ENCODE data around the gene NOVA2. TPM values are rescaled to one million over a fixed set of nuclear protein-coding genes. Genes with fewer than 3 reads are reported as not detected.
A peak's percentile ranks its signal among the peaks of the same experiment; 100 is the strongest.

The NOVA2 gene
- total RNA-seq, 1 experiment from 2014 or later: not detected

DNA sequence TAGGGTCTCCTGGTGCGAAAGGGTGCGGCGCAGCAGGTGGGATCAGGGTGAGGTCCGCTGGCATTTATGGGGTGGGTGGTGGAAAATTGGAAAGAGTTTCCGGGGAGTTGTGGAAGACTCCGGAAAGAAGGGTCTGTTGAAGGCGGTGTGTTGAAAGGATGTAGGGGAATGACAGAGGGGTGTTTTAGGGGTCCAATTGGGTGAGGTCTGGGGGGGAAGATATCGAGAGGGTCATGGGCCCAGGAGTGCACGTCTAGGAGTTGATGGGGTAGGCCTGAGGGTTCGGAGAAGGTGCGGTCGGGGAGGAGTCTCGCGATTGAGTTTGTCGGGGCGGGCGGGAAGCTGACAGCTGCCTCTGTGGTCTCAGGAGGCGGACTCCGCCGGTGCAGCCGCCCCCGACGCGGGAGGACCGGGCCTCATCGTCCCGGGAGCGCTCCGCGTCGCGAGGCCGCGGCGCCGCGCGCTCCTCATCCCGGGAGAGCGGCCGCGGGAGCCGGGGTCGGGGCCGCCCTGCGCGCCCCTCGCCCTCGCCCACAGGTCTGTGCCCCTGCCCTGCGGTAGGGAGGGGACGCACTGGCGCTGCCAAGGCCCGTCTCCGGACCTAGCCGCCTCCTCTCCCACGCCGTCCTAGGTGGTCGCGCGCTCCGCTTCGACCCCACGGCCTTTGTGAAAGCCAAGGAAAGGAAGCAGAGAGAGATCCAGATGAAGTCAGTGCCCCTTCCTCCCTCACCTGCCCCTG is 42.2 kb upstream of the NOVA2 start:
- H3K9ac ChIP-seq (ENCODE audit: low read length): no peak overlapping the region
- no peak overlapping the region for H3K27ac ChIP-seq (ENCODE audit: low read length)
- H3K4me1 ChIP-seq (ENCODE audit: insufficient read depth, low read length): no peaks in the 10 kb centered on the region
- peak overlapping the region; percentile 76 for H3K4me3 ChIP-seq (ENCODE audit: low read length)
- ATAC-seq (no peak), DNase-seq (no peak)
- H3K36me3 ChIP-seq (ENCODE audit: low read depth, low read length): no peaks in the 10 kb centered on the region
- POLR2A ChIA-PET (ENCODE audit: unreplicated experiment): no interaction called here
- H3F3A ChIP-seq (ENCODE audit: low read length, unreplicated experiment): no peaks in the 10 kb centered on the region
- H3K9me2 ChIP-seq (replicated peaks; ENCODE audit: low read length): no peaks in the 10 kb centered on the region
- peak overlapping the region; percentile 98 for H3K4me2 ChIP-seq (ENCODE audit: low read length)
- CTCF ChIA-PET: no interaction called here
- no peaks in the 10 kb centered on the region for H3K27me3 ChIP-seq (ENCODE audit: low read length)
- BruUV-seq (replicated peaks): no TSS peak
- intact Hi-C loops (cut with micrococcal nuclease): no loop called here
- H2AFZ ChIP-seq (ENCODE audit: low read length): peak overlapping the region; percentile 96
- H4K20me1 ChIP-seq (ENCODE audit: low read length): no peaks in the 10 kb centered on the region
- H3K79me2 ChIP-seq (ENCODE audit: low read length): no peaks in the 10 kb centered on the region
- TF ChIP-seq EZH2 (IDR thresholded peaks at IDR 0.05; ENCODE audit: low read length, unreplicated experiment) (no peak), EZH2phosphoT487 (IDR thresholded peaks at IDR 0.05; ENCODE audit: borderline replicate concordance, low read length) (no peak)
- TF ChIP-seq, protein P1, sequence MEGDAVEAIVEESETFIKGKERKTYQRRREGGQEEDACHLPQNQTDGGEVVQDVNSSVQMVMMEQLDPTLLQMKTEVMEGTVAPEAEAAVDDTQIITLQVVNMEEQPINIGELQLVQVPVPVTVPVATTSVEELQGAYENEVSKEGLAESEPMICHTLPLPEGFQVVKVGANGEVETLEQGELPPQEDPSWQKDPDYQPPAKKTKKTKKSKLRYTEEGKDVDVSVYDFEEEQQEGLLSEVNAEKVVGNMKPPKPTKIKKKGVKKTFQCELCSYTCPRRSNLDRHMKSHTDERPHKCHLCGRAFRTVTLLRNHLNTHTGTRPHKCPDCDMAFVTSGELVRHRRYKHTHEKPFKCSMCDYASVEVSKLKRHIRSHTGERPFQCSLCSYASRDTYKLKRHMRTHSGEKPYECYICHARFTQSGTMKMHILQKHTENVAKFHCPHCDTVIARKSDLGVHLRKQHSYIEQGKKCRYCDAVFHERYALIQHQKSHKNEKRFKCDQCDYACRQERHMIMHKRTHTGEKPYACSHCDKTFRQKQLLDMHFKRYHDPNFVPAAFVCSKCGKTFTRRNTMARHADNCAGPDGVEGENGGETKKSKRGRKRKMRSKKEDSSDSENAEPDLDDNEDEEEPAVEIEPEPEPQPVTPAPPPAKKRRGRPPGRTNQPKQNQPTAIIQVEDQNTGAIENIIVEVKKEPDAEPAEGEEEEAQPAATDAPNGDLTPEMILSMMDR (conservative IDR thresholded peaks at IDR 0.05; ENCODE audit: low read depth, low read length): no peak
- no peaks in the 10 kb centered on the region for H3K9me3 ChIP-seq (ENCODE audit: low read length)

- DNase-seq: no peak
- POLR2A ChIA-PET (ENCODE audit: unreplicated experiment): no interaction called here
- BruUV-seq (replicated peaks): no TSS peak
- Histone ChIP-seq H3K4me3 (ENCODE audit: low read length) (no peak overlapping the region), H3K79me2 (ENCODE audit: low read length) (no peaks in the 10 kb centered on the region), H3K4me1 (ENCODE audit: insufficient read depth, low read length) (no peaks in the 10 kb centered on the region), H3K27me3 (ENCODE audit: low read length) (no peaks in the 10 kb centered on the region), H3K9me2 (replicated peaks; ENCODE audit: low read length) (no peaks in the 10 kb centered on the region), H3K36me3 (ENCODE audit: low read depth, low read length) (no peaks in the 10 kb centered on the region), H3K9ac (ENCODE audit: low read length) (no peak overlapping the region), H3K4me2 (ENCODE audit: low read length) (no peak overlapping the region), H2AFZ (ENCODE audit: low read length) (no peak overlapping the region), H3K9me3 (ENCODE audit: low read length) (no peaks in the 10 kb centered on the region), H3F3A (ENCODE audit: low read length, unreplicated experiment) (no peaks in the 10 kb centered on the region), H3K27ac (ENCODE audit: low read length) (no peak overlapping the region), H4K20me1 (ENCODE audit: low read length) (no peaks in the 10 kb centered on the region)
- intact Hi-C loops (cut with micrococcal nuclease): no loop called here
- CTCF ChIA-PET: no interaction called here
- no peak for ATAC-seq
- TF ChIP-seq EZH2phosphoT487 (IDR thresholded peaks at IDR 0.05; ENCODE audit: borderline replicate concordance, low read length) (no peak), EZH2 (IDR thresholded peaks at IDR 0.05; ENCODE audit: low read length, unreplicated experiment) (no peak)
- TF ChIP-seq, protein P1 (conservative IDR thresholded peaks at IDR 0.05; ENCODE audit: low read depth, low read length): no peak
These were observed 41.4 kb upstream of the NOVA2 start for GRCh38 chr19:46014941-46015686.

GRCh38 chr19:46014534-46014933 is 40.9 kb upstream of the NOVA2 start:
- ChIA-PET POLR2A (ENCODE audit: unreplicated experiment) (no interaction called here), CTCF (no interaction called here)
- Histone ChIP-seq H3K9me2 (replicated peaks; ENCODE audit: low read length) (no peaks in the 10 kb centered on the region), H3K4me3 (ENCODE audit: low read length) (no peak overlapping the region), H3K4me1 (ENCODE audit: insufficient read depth, low read length) (no peaks in the 10 kb centered on the region), H4K20me1 (ENCODE audit: low read length) (no peaks in the 10 kb centered on the region), H3F3A (ENCODE audit: low read length, unreplicated experiment) (no peaks in the 10 kb centered on the region), H3K79me2 (ENCODE audit: low read length) (no peaks in the 10 kb centered on the region), H3K27ac (ENCODE audit: low read length) (no peak overlapping the region), H3K4me2 (ENCODE audit: low read length) (no peak overlapping the region), H3K36me3 (ENCODE audit: low read depth, low read length) (no peaks in the 10 kb centered on the region), H2AFZ (ENCODE audit: low read length) (no peak overlapping the region), H3K9ac (ENCODE audit: low read length) (no peak overlapping the region), H3K27me3 (ENCODE audit: low read length) (no peaks in the 10 kb centered on the region), H3K9me3 (ENCODE audit: low read length) (no peaks in the 10 kb centered on the region)
- intact Hi-C loops (cut with micrococcal nuclease): no loop called here
- DNase-seq (no peak), ATAC-seq (no peak)
- TF ChIP-seq, protein P1 (conservative IDR thresholded peaks at IDR 0.05; ENCODE audit: low read depth, low read length): no peak
- TF ChIP-seq EZH2phosphoT487 (IDR thresholded peaks at IDR 0.05; ENCODE audit: borderline replicate concordance, low read length) (no peak), EZH2 (IDR thresholded peaks at IDR 0.05; ENCODE audit: low read length, unreplicated experiment) (no peak)
- BruUV-seq (replicated peaks): no TSS peak
